HG02885 (cell line): ENCODE measurements around the gene LHB.
"Not testable (repeated sequence)": the region's sequence is repeated elsewhere in the genome, so short reads cannot be mapped to it uniquely, and the experiment has no call there.

ENCODE experiments used
- ATAC-seq: cut with Tn5 transposase; IDR thresholded peaks from one replicate; pipeline ENCODE4 v1.9.1; 2021; ENCODE audit warnings: mild to moderate bottlenecking; ENCODE audit not compliant: unreplicated experiment, poor library complexity

Gene LHB

GRCh38 chr19:49017041-49017665, at the start of gene LHB:
Gene LHB (minus strand): TSS chr19:49017091. CDS start chr19:49017081, 10 bp downstream.
- no peak for ATAC-seq

GRCh38 chr19:49065905-49066512, 49.1 kb upstream of the LHB start:
- ATAC-seq: no peak

DNA sequence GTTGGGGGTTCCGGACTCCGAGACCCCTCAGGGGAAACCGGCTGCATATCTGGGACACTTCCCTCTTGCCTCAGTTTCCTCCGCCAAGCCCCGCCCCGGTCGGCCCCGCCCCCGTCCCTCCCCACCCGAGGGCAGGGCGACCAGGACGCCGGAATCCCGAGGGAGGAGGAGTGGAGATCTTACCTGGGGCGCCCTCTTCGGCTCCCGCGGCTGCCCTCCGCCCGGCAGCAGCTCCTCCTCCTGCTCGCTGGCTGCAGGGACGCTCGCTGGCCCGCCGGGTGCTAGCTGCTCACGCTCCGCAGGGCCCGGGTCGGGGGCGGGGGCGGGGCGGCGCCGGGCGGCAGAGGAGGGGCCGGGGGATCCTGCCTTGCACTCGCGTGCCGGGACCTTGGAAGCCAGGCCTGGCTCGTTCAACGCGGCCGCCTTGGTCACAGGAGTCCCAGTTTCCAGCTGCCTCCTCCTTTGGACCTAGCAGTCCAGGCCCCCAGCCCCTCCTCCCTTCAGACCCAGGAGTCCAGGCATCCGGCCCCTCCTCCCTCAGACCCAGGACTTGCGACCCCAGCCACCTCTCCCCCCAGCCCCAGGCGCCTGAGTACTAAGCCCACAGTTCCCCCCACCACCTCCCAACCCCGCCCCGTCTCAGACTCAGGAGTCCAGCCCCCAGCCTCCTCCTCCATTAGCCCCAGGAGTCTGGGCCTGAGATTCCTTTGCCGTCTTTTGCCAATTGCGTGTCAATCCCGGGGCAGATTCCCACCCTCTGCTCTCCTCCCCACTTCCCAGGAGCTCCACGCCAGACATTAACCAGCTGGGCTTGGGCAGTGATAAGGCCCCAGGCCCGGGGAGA, 48.1 kb upstream of the LHB start, which contains the start of gene NTF4:
NTF4 (minus strand) TSS at position 51 of the 844 bp plus-strand sequence. CDS start 2,821 bp downstream, outside the sequence.
- no peak for ATAC-seq

GRCh38 chr19:49064029-49064629, 47.2 kb upstream of the LHB start:
- ATAC-seq: no peak

- no peak for ATAC-seq
Measured at GRCh38 chr19:49061445-49061844, 44.6 kb upstream of the LHB start.

DNA sequence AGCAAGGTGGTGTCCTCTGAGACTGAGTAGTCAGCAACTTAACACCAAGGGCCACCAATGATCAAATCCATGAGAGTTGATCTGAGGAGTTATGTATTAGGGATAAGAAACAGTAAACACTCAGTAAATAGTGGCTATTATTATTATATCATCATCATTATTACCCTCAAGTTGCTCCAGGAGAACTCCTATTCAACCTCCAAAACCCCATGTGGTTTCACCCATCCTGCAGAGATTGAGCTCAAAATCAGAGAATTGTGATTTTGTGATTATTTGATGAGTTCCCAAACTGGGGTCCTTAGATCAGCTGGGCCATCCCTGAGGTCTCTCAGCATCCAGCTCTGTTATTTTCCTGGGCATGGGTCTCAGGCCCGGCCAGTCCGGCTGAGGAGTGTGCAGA, 44.1 kb upstream of the LHB start:
- no peak for ATAC-seq

GRCh38 chr19:49059053-49059452, 42.2 kb upstream of the LHB start:
- no peak for ATAC-seq

- no peak for ATAC-seq
Measured at GRCh38 chr19:49058562-49058961, 41.7 kb upstream of the LHB start.

DNA sequence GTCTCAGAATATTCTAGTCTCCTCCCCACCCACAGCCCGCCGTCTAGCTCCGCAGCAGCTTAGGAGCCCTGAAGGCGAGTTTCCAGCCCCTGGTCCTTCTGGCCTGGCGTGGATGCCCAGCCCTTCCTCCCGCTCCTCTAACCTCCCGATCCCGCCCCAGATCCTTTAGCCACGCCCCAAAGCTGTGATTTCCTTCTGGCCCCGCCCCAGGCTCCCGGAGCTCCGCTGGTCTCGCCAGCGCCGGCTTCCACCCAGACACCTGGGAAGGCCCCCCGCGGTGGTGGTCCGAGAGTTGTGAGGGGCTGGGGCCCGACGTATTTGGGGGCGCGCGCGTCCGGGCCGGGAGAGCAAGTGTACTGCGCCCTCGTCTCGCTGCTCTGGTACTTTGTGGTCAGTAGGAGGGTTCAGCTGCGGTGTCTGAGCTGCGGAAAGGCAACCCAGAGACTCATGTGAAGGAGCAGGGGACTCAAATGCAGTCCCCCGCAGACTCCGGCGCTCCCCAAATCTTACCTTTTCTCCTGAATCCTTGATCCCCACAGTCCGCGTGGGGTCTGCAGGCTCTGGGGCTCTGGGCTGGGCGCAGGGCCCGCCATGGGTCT, 40.8 kb upstream of the LHB start, which contains the start of gene CGB7:
CGB7 (minus strand) TSS at position 114 of the 599 bp plus-strand sequence. CDS start 2,374 bp downstream, outside the sequence.
- no peak for ATAC-seq

DNA sequence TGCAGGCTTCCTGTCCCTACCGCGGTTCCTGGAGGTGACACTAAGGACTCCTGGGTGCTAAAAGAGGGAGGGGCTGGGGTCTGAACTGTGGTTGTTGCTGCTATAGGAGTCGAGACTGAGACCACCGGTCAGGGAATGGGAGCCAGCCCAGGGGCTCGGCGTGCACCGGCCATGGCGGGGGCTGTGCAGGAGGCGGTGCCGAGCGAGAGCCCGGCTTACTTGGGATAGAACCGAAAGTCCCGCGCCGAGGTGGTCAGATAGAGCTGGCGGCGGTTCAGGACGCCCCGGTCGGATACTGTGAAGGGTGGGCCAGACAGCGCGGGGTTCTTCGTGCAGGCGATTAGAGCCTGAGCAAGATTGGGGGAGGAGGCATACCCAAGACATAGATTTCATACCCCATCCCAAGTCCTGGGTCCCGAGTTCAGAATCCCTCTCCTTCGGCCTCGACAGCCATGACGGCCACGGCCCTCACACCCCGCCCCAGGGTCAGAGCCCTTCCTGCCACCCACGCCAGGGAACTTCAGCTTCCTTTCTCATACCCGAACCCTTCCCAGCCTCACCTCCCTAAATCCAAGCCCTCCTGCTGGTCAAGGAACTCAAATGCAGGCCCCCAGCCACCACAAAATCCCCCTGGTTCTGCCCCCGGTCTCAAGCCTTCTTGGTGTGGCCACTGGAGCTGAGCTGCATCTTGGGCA, 40.2 kb upstream of the LHB start:
- not testable (repeated sequence) for ATAC-seq

DNA sequence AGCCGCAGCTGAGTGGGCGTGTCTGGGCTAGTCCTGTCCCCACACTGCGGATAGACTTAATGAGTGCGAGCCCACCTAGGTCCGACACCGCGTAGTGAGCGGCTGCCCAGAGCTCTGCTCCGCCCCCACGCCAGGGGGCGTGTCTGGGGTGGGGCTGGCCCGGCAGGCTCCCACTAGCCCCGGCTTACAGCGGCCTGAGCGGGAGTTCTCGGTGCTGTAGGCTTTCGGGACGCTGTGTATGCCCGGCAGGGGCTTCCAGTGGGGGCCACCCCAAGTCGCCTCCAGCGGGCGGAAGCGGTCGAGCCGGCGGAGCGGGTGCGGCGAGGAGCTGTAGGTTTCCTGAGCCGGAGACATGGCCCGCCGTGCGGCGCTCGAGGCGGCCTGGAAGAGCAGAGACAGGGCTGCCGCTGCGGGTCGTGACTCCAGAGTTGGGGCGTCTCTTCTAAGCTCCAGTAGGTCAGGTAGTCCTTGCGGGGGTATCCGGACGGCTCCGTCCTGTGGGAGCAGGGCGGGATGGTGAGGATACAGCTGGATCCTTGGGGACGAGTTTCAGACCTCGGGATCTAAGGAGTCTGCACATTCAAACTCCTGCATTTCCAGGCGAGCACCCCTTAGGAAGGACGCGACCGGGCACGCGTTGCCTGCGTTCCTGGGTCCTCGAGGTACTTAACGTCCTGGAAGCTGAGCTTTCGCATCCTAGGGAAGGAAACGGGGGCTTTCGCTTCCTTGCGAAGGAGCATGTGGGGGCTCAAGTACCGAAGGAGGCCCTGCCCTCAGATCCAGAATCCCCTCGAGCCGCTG, 39.4 kb upstream of the LHB start:
- ATAC-seq: peak; percentile 58

- ATAC-seq: not testable (repeated sequence)
Measured at GRCh38 chr19:49050376-49051033, 33.6 kb upstream of the LHB start.

DNA sequence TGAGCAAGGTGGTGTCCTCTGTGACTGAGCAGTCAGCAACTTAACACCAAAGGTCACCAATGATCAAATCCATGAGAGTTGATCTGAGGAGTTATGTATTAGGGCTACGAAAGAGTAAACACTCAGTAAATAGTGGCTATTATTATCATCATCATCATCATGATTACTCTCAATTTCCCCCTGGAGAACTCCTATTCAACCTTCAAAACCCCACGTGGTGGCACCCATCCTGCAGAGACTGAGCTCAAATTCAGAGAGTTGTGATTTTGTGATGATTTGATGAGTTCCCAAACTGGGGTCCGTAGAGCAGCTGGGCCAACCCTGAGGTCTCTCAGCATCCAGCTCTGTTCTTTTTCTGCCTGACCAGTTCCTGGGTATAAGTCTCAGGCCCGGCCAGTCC, 32.9 kb upstream of the LHB start:
- ATAC-seq: not testable (repeated sequence)

- not testable (repeated sequence) for ATAC-seq
Measured at GRCh38 chr19:49049011-49049410, 32.1 kb upstream of the LHB start, which contains the start of gene CGB8. Gene CGB8 (minus strand): TSS chr19:49049111. CDS start chr19:49048739, 372 bp downstream.

GRCh38 chr19:49043548-49043947, 26.7 kb upstream of the LHB start, which contains the start of gene CGB5:
Gene CGB5 (plus strand): TSS chr19:49043848. CDS start chr19:49044210, 362 bp downstream.
- not testable (repeated sequence) for ATAC-seq

GRCh38 chr19:49042666-49043065, 25.8 kb upstream of the LHB start:
- ATAC-seq: not testable (repeated sequence)

GRCh38 chr19:49042177-49042576, 25.3 kb upstream of the LHB start:
- no peak for ATAC-seq

DNA sequence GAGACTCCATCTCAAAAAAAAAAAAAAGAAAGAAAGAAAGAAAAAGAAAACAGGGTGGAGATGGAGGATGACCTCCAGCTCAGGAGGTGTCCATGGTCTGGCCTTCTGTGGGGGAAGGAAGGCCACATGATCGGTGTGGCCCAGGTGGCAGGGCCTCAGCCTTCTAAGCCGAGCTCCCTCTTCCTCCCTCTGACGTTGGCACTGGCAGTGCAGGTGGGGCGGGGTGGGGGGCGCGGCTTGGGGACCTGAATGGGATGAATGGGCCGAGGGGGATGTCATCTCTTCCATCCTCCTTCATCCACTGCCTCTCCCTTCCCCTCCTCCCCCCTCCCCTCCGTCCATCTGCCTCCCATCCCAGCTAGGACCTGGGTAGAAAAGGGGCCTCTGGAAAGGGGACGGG, 22.8 kb upstream of the LHB start:
- ATAC-seq: not testable (repeated sequence)
